Ovary (tissue), 9 donors: ENCODE data around the gene SPAG5. TPM values are rescaled to one million over a fixed set of nuclear protein-coding genes. Genes with fewer than 3 reads are reported as not detected.
"Not testable (repeated sequence)": the region's sequence is repeated elsewhere in the genome, so short reads cannot be mapped to it uniquely, and the experiment has no call there.

Source experiments
- DNase-seq, 5 donors: peaks; one replicate each; pipeline ENCODE4 v3.0.0-alpha.2; 2019 to 2020
- H3K27ac ChIP-seq, 2 donors: fragments of 200-600 bp; one replicate each; pipeline versions ENCODE4 v1.5.1 to v1.8.0; 2019 to 2022
- H3K27me3 ChIP-seq: fragments of 200-600 bp; one replicate; pipeline ENCODE4 v1.8.0; 2022
- H3K36me3 ChIP-seq: fragments of 200-600 bp; sonication (generic); one replicate; pipeline ENCODE4 v1.5.1; 2019
- H3K4me1 ChIP-seq: one replicate; pipeline ENCODE4 v1.8.1; 2013; ENCODE audit warnings: mild to moderate bottlenecking, moderate library complexity; ENCODE audit not compliant: insufficient read depth
- H3K4me3 ChIP-seq: fragments of 200-600 bp; sonication (generic); one replicate; pipeline ENCODE4 v1.5.1; 2017
- H3K9me3 ChIP-seq, 2 donors: fragments of 200-600 bp in 1 of 2; sonication (generic) in 1 of 2; one replicate each; pipeline versions ENCODE4 v1.5.1 to v1.8.1; 2013 to 2019; ENCODE audit warnings: mild to moderate bottlenecking in 1 of 2, moderate library complexity in 1 of 2
- EP300 ChIP-seq: sonication (generic); formaldehyde crosslinking; IDR thresholded peaks from one replicate; pipeline ENCODE4 v1.6.1; 2017; ENCODE audit warnings: antibody characterized with exemption
- POLR2A ChIP-seq: fragments of 450-650 bp; IDR thresholded peaks from one replicate; pipeline ENCODE4 v1.6.1; 2017; ENCODE audit warnings: antibody characterized with exemption, mild to moderate bottlenecking, moderate library complexity
- WGBS, 3 donors: extraction: QIAGEN DNeasy Blood & Tissue Kit in 1 of 3; methylation state at CpG; one replicate each; pipeline versions ENCODE4 v1.1.5 to v1.1.7; 2013 to 2017; 5-methylcytosine and 5-hydroxymethylcytosine counted together
- intact Hi-C, 4 donors: fragments of 100-400 bp; cut with DNase I; formaldehyde crosslinking; loops; one replicate each; pipeline versions ENCODE4 v1.11.0 to v1.15.1; 2022 to 2023
- polyA plus RNA-seq, 2 donors: library from polyadenylated mRNA; stranded (reverse); fragments of 200-250 nt in 1 of 2; fragments of 350-450 nt in 1 of 2; fragmentation: Illumina TruSeq in 1 of 2; extraction: RNeasy Lipid Tissue Mini Kit (QIAGEN cat#74804) in 1 of 2; gene quantifications; one replicate each; pipeline ENCODE4 v1.2.3, GENCODE V29; 2013 to 2014
- total RNA-seq, 7 donors: library from RNA; depleted of rRNA in 2 of 7; stranded (reverse); fragments of >200 nt in 2 of 7; fragmentation: NEBNext Ultra II Directional in 3 of 7; extraction: Animal tissue kit (Norgen Biotek cat#: 25700) in 3 of 7; gene quantifications; one replicate each; pipeline versions ENCODE4 v1.1.0 to v1.2.4, GENCODE V29; 2016 to 2023
- TF ChIP-seq, protein P1 (sequence below), 3 donors: fragments of 450-650 bp in 2 of 3; fragments of 200-600 bp in 1 of 3; IDR thresholded peaks; one replicate each; pipeline versions ENCODE4 v1.5.1 to v1.8.0; 2016 to 2022; ENCODE audit warnings: antibody characterized with exemption in 3 of 3, mild to moderate bottlenecking in 1 of 3
- donor health status: DM: no; HTN: no; CAD: no; lungs with moderate emphysema.
- donor health status: DM: no; HTN: no; CAD: no.
- donor health status: Bipolar disorder and iron deficiency.
- donor health status: DM: yes; HTN: yes; CAD: no.
- donor health status: DM: no; HTN: no; CAD: no.
- donor health status: DM: yes; HTN: yes; CAD: no.

The SPAG5 gene
- total and polyA plus RNA-seq, 9 donors, result 2.1 to 5.0 (median 3.3) TPM

DNA sequence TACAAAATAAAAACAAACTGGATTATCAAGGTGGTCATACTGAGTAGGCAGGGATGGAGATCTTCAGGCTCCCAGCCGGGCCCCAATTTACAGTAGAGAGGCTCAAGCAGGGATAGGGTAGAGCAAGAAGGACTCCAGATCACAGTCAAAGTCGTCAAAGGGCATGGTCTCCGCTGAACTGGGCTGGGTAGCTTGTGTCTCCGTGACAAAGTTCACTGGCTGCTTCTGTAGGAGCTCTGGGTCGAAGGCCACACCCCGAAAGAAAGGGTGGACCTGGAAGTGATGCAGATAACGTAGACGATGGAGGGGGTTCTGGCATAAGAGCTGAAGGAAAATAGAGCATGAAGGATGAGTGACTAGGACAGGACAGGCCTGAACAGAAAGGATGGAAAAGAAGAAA, 11.6 kb upstream of the SPAG5 start:
- intact Hi-C loops, result loop anchor here in 2 of 4 donors (5.0 kb wide), 1 partner anchor 113 kb away; no protein-coding TSS in a partner anchor
- Histone ChIP-seq H3K27me3 (no peaks in the 10 kb centered on the region), H3K4me3 (no peak overlapping the region), H3K27ac (no peak overlapping the region), H3K36me3 (no peaks in the 10 kb centered on the region), H3K9me3 (no peaks in the 10 kb centered on the region), H3K4me1 (no peaks in the 10 kb centered on the region)
- 80 to 88% (median 82%) methylated on average over 8 of the region's 8 CpGs for WGBS, 3 donors
- TF ChIP-seq, protein P1, sequence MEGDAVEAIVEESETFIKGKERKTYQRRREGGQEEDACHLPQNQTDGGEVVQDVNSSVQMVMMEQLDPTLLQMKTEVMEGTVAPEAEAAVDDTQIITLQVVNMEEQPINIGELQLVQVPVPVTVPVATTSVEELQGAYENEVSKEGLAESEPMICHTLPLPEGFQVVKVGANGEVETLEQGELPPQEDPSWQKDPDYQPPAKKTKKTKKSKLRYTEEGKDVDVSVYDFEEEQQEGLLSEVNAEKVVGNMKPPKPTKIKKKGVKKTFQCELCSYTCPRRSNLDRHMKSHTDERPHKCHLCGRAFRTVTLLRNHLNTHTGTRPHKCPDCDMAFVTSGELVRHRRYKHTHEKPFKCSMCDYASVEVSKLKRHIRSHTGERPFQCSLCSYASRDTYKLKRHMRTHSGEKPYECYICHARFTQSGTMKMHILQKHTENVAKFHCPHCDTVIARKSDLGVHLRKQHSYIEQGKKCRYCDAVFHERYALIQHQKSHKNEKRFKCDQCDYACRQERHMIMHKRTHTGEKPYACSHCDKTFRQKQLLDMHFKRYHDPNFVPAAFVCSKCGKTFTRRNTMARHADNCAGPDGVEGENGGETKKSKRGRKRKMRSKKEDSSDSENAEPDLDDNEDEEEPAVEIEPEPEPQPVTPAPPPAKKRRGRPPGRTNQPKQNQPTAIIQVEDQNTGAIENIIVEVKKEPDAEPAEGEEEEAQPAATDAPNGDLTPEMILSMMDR (IDR thresholded peaks at IDR 0.05), result no peak
- no peak for TF ChIP-seq POLR2A
- TF ChIP-seq EP300, result no peak
- DNase-seq, result no peak

DNA sequence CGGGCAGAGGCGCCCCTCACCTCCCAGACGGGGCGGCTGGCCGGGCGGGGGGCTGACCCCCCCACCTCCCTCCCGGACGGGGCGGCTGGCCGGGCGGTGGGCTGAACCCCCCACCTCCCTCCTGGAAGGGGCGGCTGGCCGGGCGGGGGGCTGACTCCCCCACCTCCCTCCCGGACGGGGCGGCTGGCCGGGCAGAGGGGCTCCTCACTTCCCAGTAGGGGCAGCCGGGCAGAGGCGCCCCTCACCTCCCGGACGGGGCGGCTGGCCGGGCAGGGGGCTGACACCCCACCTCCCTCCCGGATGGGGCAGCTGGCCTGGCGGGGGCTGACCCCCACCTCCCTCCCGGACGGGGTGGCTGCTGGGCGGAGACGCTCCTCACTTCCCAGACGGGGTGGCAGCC, 5.2 kb upstream of the SPAG5 start:
- DNase-seq, result not testable (repeated sequence)

DNA sequence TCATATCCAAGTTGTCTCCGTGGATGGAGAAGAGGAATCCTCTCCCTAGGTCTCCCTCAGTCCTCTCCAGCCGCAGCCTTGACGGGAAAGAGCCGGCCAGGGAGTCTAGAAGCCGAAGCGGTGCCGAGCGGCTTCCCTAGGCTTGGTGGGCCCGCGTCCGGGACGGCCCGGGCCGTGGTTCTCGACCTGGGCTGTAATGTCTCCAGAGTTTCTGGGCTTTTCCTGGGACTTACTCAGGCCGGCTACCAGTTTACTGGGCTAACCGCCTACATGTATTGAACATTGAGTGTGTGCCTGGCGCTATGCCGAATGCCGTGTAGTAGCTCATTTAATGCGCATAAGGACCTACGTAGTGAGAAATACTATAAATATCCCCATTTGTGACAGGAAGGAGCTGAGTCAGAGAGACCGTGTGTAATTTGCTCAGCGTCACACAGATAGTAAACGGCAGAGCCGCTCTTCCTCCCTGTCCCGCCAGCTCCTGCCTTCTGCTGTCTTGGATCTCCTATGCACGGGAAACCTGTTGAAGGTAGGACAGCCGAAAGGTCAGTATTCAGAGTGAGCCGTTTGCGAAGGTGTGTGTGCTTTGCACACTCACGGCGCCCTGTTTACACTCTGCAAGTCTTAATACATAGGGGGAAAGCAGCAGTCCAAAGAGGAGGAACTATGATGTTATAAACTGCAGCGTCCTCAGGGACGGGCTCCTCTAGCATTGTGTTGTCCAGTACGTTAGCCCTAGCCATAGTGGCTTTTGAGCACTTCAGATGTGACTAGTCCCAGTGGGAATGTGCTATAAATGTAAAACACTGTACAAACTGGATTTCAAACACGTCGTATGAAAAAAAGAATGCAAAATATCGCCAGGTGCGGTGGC, 723 bp upstream of the SPAG5 start:
- Histone ChIP-seq H3K4me1 (peaks cover 2% of the 10 kb centered on the region), H3K27me3 (no peaks in the 10 kb centered on the region), H3K9me3 (no peaks in the 10 kb centered on the region), H3K4me3 (peak overlapping the region; percentile 47), H3K36me3 (no peaks in the 10 kb centered on the region), H3K27ac (peak overlapping the region; percentile 81 to 92)
- TF ChIP-seq, protein P1 (IDR thresholded peaks at IDR 0.05), result no peak
- no peak for TF ChIP-seq POLR2A
- no peak for TF ChIP-seq EP300
- peak; percentile 58 to 80 (median 73) for DNase-seq
- intact Hi-C loops, result no loop called here
- 4 to 10% (median 6%) methylated on average over 40 of the region's 40 CpGs for WGBS, 3 donors

More for the DNA sequence above, 5.2 kb upstream of the SPAG5 start:
- 88 to 94% (median 91%) methylated on average over 5 to 29 of the region's 31 CpGs for WGBS, 3 donors
- H3K27me3 ChIP-seq, intact Hi-C loops, H3K9me3 ChIP-seq, H3K4me1 ChIP-seq, H3K27ac ChIP-seq, H3K4me3 ChIP-seq, H3K36me3 ChIP-seq: not testable (repeated sequence)

DNA sequence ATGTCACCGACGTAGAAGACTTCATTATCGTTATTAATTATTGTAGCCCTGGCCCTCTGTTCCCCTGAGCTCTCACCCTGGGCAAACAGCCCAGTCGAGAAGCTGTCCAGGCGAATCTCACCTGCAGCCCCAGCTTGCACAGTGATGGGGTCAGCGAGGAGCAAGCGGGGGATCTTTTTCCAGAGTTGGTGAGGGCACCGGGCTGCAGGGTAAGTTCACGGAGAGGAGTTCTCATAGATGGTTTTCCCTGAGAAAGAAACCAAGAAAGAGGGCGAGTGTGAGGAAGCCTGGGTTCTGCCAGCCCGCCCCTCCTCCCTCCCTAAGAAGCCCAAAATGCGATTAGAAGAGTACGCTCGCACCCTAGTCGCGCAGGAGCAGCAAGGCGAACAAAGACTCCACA, 436 bp downstream of the SPAG5 start:
- Histone ChIP-seq H3K36me3 (no peaks in the 10 kb centered on the region), H3K4me3 (peak overlapping the region; percentile 47), H3K27me3 (no peaks in the 10 kb centered on the region), H3K27ac (peak overlapping the region in 1 of 2 donors; percentile 92), H3K4me1 (peaks cover 2% of the 10 kb centered on the region), H3K9me3 (no peaks in the 10 kb centered on the region)
- WGBS, 3 donors, result 1 to 3% (median 3%) methylated on average over 17 of the region's 17 CpGs
- DNase-seq, result no peak
- intact Hi-C loops, result no loop called here
- no peak for TF ChIP-seq POLR2A
- TF ChIP-seq, protein P1 (IDR thresholded peaks at IDR 0.05), result no peak
- TF ChIP-seq EP300, result no peak
